ENCODE results near the gene COLQ.
"Not testable (repeated sequence)": the region's sequence is repeated elsewhere in the genome, so short reads cannot be mapped to it uniquely, and the experiment has no call there.

Gene COLQ

DNA sequence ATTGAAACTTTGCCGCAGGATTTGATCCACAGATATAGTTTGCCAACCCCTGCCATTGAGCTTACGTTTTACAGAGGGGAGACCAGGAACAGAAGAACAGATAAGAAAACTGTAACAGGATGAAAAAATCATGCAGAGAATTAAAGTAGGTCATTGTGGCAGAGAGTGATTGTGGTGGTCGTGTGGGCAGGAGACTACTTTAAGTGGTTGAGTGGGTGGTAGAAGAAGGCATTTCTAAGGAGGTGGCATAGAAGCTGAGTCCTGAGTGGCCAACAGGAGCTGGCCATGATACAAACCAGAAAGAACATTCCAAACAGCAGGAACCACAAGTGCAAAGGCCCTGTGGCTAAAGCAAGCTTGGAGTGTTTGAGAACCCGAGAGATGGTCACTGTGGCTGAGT lies 34.5 kb downstream of the COLQ start:
- no peak for DNase-seq

DNA sequence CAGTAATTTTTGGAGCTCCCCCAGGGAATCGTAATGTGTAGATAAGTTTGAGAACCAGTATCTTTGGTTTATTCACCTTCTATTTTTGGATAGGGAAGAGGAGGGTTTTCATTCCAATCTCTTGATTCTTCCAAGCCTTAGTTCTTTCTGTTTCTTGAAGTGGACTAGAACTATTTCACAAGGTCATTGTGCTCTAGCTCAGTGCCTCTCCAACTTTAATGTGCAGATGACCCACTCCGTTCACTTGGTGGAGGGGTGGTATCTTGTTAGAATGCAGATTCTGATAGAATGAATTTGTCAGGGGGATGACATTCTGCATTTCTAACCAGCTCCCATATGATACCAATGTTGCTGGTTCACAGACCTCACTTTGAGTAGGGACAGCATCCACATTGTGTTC lies 35.5 kb downstream of the COLQ start:
- DNase-seq, result no peak

DNA sequence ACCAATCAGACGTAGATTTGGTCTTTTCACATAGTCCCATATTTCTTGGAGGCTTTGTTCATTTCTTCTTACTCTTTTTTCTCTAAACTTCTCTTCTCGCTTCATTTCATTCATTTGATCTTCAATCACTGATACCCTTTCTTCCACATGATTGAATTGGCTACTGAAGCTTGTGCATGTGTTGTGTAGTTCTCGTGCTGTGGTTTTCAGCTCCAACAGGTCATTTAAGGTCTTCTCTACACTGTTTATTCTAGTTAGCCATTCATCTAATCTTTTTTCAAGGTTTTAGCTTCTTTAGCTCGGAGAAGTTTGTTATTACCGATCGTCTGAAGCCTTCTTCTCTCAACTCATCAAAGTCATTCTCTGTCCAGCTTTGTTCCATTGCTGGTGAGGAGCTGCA lies 37.0 kb downstream of the COLQ start:
- not testable (repeated sequence) for DNase-seq

DNA sequence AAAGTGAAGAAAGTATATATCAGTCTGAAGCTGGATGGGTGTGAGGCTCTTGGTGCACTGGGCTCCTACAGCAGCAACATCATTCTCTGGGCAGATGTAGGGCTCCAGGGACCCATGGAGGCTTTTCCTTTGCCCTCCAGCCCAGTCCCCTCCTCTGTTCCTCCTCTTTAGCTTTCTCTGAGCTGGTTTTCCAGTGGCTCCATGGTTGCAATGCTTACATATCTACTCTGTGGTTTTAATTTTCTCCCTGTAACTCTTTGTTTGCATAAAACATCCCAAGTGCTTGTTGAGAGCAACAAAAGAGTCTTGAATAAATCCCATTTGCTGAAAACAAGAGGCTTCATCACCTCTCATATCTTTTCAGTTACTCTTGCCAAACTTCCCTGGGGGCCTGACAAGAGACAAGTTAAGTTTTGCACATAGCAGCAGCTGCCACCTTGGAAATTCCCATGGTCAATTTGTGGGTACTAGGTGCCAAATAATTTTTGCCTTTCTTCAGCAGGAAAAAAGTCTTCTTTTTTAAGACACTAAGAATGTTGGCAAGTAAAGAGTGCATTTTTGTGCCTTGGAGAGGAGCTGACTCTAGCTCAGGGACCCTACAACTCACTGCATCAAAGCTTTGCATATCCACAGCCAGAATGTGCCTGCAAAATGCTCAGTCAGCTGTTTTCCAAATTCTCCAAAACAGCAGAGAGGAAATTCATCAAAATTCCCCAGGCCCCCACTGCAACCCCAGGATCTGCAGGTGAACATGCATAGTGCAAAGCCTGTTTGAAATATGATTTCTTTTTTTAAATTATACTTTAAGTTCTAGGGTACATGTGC lies 41.9 kb downstream of the COLQ start:
- no peak for DNase-seq

DNA sequence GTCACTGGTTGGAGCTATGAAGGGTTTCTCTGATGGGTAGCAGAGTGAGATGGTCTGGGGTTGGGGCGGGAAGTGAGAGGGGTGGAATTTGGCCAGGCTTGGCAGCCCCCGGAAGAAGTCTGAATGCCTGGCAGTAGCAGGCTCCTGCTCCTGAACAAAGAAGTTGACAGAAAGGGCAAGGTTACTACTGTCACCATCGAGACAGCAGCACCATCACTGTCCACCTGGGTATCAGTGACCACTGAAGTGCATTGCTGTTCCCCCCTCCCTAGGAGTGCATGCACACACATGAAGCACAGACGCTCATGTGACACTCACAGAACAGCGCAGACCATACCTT lies 42.9 kb downstream of the COLQ start:
- no peak for DNase-seq

DNA sequence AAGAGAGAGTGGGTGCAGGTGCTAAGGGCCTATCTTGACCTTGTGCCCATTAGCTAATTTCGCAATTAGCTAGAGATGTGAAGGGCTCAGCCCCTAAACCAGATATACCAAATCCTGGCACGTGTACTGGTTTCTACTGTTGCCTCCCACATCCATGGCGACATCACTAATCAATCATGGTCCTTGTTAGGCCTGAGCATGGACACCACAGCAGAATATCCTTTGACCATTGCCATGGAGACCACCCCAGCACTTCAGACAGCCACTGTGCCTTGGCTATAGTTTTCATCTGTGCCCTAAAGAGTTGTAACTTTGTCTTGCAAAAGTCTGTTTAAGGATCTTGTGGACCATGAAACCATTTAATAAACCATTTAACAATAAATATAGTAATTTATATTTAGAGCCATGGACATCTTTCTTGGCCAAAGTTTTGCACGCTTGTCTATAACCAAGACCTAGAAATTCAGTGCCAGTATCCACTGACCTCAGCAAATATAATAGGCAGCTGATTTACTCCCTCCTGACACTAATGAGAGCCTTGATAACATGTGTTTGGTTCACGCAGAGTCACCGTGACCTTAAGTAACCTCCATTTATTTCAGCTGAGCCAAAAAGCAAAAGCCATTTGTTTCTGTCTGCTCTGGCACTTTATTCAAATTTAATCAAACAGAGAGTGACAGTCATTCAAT lies 43.4 kb downstream of the COLQ start:
- no peak for DNase-seq

DNA sequence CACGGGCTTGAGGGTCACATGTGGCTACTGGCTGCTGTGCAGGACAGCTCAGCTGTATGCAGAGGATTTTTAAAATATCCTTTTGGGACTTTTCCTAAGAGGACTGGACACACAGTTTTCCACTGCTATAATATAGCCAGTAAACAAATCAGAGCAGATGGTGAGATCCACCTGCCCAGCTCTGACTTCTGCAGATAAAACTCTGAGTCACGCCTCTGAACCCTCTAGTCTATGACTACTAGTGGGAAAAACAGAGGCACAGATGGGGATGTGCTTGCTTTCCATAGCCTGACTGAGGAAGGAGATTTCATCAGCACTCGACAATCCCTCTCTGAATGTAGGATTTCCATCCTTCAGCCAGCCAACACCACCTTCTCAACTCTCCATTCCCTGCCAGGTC lies 45.1 kb downstream of the COLQ start:
- DNase-seq, result no peak

DNA sequence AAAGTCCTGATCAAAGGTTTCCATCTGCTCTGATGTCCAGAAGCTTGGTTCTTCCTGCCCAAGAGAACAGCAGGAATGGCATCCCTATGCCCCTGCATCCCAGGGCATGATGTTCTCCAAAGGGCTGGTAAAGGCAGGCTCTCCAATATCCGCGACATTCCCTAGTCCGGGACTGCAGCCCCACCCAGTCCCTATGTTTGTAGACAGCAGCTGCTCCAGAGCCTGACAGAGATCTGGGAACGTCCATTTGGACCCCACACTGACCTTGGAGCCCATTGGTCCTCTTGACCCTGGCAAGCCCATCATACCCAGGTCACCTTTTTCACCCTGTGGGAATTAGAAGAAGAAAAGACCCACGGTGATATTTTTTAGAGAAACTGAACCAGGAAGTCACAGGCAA lies 46.3 kb downstream of the COLQ start:
- DNase-seq, result no peak

DNA sequence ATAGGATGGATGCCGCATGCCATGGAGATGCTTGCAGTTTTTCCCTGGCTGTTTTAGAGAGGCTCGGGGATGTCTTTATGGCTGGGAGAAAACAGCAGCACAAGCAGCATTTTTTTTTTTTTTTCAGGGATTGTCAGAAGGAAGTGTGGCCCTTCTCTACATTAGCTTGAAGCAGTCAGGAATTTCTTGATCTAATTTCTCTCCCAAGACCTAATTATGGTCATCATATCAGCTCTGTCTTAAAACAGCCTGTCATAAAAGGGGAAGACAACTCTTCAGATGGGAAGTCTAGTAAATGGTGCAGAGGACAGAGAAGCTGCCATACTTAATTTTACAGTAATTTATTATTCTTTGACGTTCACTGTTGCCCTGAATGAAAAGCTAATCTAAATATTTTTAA lies 49.6 kb downstream of the COLQ start:
- DNase-seq, result no peak

DNA sequence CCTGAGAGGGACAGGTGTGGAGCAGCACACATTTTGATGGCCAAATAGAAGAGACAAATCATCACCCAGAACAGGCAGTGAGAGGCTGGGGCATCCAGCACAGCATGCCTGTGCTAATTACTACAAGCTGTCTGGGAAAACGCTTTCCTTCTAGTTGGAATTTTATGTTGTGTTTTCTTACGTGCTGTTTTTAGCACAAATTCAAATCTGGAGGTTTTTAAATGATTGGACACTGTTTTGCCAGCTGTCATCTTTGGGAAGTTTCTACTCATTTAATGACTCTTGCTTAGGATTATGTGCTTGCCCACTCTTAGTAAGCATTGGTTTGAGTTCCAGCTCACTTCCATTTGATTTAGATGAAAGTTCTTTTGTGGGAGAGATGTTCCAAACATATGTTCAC lies 50.7 kb downstream of the COLQ start:
- no peak for DNase-seq

DNA sequence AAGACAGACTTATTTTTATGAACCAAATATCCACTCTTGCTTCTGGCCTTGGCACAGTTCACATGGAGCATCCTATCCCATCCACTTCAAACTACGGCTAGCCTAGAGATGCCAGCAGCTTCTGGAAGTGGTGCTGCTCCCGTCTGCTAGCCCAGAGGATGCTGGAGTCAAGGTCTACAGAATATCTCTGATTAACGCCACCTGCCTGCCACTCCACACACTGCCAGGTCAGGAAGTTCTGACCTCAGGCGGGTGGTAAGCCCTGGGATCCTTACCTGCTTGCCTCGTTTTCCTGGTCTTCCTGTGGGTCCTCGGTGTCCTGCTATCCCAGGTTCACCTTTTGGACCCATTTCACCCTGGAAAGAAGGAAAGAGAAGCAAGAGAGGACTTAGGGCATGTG lies 51.2 kb downstream of the COLQ start:
- no peak for DNase-seq

DNA sequence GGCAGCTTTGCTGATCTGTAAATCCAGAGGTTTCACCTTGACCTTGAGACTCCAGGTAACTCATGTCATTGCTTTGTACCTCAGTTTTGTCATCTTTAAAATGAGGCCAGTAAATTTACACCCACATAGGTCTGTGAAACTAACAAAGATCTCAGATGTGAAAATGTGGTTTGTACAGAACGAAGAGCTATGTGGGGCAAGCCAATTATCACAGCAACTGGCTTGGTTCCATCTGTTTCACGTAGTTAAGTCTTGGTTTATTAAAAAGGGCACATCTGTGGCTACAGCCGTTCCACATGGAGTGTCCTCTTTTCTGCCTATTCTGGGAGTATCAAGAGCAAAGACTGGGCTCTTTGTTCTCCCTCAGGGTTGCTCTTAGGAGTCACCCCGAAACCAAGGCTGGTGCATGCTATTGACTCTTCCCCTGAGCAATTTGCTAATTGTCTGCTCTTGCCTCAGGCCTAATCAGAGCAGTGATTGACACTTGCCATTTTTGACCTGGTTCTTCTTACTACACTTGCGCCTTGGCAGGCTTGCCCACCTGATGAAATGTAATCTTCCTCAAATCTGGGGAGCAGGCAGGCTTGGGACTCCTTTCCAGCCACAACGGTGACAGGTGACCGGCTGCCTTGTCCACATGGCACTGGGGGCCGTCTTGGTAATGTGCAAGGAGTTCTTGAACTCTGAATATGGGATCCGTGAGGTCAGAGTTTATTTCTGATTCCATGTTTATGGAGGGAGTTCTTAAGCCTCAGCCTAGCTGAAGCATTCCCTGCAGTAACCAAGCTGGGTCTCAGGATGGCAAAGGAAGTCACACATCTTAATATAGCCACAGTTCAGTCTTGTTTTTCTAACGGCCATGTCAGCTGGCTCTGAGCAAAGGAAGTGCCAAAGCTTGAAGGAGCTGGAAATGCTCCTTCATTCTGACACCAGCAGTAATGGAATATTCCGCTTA lies 54.0 kb downstream of the COLQ start:
- DNase-seq, result no peak

DNA sequence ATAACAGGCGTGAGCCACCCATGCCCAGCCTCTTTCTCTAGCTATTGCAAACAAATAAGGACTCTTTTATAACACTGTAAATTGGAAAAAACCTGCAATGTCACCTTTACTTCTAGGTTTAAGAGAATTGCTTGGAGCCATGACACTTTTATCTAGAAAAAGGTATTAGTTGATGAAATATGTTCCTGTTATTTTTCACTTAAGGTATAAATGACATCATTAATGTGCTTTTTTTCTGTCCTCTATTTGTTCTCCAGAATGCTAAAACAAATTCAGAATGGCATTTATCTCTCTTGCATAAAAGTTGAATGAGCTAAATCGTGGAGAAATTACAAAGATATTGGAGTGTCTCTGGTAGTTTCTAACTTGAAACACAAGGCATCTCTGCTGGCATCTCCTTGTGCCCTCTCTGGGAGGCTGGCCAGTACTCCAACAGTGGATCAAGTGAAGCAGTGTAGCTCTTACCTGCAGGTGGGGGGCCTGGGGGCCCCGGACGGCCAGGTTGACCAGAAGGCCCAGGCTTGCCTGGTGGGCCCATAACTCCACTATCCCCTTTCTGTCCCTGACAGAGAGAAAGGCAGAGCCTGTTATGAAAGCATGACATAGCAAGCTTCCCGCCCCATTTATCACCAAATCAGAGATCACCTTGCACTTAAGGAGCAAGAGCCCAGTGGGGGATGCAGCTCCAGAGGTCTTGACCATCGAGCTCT lies 55.5 kb downstream of the COLQ start:
- DNase-seq, result no peak

DNA sequence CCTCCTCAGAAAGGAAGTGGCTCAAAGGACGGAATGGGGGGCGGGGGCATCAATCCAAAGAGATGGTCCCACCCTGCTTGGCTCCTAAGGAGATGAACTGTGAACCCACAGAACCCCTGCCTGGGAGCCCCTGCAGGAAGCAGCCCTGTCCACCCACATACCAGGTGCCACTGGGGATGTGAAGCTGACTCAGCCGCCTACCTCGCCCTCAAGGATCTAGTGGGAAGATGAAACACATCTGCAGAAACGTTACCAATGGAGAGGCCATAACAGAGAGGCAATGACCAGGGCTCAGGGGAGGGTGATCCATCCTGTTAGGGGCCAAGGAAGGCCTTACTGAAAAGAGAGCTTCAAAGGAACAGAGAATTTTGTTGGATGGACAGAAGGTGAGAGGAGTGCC lies 59.1 kb downstream of the COLQ start:
- no peak for DNase-seq

DNA sequence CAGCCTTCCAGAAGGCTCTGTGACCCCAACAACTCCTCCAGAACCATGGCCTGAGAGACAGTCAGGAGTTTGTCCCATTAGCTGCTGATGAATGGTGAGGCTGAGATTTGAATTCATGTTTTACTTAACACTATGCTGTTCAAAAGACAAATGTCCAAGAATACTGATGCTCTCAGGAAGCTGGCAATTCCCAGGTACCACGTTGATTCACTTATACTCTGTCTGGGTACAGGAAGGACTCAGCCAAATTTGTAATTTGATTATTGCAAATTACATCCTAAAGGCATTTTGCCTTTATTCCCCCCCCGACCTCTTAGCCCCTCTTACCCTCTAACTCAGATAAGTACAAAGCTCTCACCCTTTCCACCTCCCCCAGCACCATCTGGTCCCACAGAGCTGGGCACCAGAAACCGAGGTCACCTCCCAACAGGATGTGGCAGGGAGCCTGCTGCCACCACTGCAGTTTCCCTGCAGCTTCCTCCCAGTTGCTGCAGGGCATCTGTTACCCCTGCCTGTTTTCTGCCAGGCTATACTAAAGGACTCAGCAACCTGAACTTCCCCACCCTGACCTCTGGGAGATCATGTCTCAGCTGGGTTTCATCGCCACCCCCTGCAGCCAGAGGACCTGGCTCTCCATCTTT lies 60.5 kb downstream of the COLQ start:
- no peak for DNase-seq

DNA sequence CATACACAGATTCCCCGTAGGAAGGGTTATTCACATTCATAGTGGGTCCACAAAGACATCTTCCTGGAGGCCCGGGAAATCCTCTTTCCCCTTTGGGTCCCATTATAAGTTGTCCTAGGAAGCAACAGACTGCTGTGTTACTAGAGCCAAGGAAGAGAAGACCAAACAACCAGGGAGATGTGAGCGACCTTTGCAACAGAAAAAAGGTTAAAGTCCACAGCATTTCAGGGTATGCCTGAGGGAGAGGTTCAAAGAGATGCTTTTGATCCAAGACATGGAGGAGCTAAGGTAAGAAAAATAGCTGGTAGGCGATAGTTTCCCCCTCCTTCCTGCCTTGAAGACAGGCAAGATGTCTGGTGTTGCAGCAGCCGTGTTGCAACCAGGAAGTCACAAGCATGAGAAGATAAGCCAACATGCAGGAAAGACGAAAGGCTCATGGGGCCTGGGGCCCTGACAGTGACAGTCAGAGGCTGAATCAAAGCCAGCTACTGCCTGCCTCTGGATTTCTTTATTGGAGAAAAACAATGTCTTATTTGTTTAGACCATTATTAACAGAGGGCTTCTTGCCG lies 63.2 kb downstream of the COLQ start:
- no peak for DNase-seq

DNA sequence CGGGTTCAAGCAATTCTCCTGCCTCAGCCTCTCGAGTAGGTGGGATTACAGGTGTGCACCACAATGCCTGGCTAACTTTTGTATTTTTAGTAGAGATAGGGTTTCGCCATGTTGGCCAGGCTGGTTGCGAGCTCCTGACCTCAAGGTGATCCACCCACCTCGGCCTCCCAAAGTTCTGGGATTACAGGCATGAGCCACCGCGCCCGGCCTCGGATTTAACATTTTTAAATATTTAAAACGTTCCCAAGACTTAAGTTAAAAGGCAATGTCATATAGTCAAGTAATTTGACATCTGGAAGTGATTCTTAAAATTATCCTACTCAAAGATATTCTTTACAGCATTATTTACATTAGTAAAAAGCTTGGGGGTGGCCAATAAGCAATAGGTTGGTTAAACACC lies 64.6 kb downstream of the COLQ start:
- DNase-seq, result not testable (repeated sequence)

DNA sequence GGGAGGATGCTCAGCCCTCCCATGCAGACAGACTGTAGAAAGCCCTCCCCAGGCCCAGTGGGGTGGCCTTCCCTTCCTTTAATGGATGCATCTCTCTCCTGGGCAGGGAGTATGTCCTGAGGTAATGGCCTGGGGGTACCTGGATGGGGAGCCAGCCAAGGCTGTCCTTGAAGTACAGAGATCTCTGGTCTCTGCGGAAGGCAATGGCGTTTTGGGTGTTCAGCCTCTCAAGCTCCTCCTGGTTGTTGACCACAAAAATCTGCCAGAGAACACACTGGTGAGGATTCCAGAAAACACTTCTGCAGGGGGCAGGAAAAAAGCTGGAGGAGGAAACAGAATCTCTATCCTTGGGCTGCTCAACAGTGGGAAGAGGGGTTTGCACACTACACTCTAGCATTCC lies 65.2 kb downstream of the COLQ start:
- DNase-seq, result no peak

DNA sequence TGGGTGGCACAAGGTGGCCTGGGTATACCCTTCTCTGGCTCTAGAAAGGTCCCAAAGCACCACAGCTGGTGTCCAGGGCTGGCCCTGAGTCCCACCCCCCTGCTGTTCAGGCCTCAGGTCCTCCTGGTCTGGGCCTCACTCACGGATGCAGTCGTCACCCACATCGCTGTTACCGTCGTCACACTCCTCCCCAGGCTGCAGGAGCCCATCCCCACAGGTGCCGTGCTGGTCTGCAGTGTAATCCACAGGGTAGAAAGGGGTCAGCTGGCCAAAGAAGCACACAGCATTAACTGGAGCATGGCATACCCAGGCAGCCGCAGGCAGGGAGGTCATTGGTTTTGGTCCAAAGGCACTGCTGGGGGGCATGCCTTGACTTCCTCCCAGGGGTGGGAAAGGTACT lies 65.8 kb downstream of the COLQ start:
- DNase-seq, result no peak

DNA sequence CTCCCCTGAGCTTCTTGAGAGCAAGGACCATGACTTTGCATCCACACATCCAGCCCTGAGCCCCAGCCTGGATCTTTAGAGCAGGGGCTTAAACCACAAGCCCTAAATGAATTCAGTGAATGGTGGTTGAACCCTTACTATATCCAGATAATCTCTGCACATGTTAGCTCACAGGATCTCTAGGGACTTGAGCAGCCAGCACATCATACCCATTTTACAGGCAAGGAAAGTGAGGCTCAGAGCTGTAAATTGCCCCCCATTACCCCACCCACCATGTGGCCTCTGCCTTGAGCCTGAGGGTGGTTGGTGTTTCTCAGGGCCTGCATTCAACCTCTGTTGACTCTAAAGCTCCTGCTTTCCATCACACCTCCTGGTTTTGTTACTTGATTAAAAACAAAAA lies 66.5 kb downstream of the COLQ start:
- no peak for DNase-seq

DNA sequence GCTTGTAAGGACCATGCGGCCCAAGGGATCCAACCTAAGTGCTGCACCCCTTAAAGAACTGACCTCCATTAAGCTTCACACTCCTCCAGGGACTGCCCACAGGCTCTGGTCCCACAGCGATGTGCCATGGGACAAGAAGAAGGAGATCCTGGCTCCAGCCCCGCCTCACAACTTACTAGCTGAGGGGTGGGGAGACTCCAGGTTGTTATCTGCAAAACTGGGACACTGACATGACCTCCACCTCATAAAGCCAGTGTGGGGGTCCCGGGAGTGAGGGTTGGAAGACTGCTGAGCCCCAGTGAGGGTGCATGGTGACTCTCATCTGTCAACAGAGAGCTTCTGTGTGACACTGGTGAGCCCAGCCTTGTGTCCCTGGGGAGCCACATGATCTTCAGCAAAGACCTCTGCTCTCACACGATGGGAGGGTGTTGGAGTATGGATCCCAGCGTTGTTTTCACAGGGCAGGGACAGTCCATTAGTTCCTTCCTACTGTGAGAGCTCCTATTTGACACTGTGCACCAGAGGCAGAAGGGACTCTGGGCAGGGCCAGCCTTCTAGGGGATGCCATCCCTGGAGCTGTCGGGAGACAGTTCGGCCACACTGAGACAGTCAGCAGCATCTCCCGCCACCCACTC lies 67.4 kb downstream of the COLQ start:
- no peak for DNase-seq

DNA sequence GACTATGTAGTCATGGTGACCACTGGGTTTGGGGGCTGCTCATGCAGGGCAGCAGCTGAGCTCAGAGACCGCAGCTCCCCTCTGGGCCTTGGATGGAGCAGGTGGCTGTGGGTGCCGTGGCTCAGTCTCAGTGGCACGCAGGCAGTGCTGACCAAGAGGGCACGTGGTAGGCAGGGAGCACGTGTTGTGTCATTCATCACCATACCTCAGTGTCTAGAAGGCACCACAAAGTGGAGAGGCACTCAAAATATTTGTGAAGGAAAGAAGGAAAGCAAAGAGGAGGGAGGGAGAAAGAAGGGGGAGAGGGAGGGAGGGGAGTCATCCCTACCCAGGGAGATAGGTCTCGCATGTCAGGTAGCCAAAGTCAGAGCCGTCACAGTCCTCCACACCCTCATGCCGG lies 68.0 kb downstream of the COLQ start:
- no peak for DNase-seq
